Measurements from ENCODE around the gene SNTG2.

DNA sequence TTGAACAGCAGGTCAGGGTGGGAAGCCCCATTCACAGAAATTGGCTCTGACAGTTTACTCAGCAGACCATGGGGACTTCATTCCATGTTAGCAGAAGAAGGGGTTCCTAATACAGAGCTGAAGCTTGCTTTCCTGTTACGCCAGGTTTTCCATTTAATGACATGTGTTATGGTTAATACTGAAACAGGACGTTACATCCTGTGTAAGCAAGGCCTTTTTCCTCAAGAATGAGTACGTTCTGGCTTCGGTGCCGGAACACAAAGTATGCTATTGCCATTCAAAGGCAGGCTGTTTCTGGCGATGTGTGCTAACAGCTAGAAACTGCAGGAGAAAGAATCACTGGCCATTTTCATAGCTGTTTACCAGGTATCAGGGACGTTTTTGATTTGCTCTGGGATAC, 190.4 kb downstream of the SNTG2 start:
- TF ChIP-seq ARNT (IDR thresholded peaks at IDR 0.05) (no peak), GATAD2A (CRISPR knock-in tag; IDR thresholded peaks at IDR 0.05) (no peak), GABPA (IDR thresholded peaks at IDR 0.05; ENCODE audit: low read depth, low read length) (no peak), GABPA (CRISPR knock-in tag; IDR thresholded peaks at IDR 0.05; ENCODE audit: low read depth) (no peak), RAD21 (CRISPR knock-in tag; IDR thresholded peaks at IDR 0.05) (no peak), KLF15 (CRISPR knock-in tag; IDR thresholded peaks at IDR 0.05; ENCODE audit: borderline replicate concordance) (no peak), CCAR2 (optimal IDR thresholded peaks at IDR 0.05; ENCODE audit: low read depth, low read length) (no peak), FOSL1 (CRISPR knock-in tag; IDR thresholded peaks at IDR 0.05; ENCODE audit: borderline replicate concordance) (no peak), PTBP1 (IDR thresholded peaks at IDR 0.05; ENCODE audit: low read depth, low read length, poor library complexity, severe bottlenecking) (no peak), SALL1 (CRISPR knock-in tag; IDR thresholded peaks at IDR 0.05) (no peak), SOX5 (CRISPR knock-in tag; IDR thresholded peaks at IDR 0.05; ENCODE audit: borderline replicate concordance) (no peak), MYC (CRISPR knock-in tag; IDR thresholded peaks at IDR 0.05; ENCODE audit: borderline replicate concordance) (no peak), PAX8 (CRISPR knock-in tag; IDR thresholded peaks at IDR 0.05; ENCODE audit: borderline replicate concordance) (no peak)
- TF ChIP-seq, protein P1, sequence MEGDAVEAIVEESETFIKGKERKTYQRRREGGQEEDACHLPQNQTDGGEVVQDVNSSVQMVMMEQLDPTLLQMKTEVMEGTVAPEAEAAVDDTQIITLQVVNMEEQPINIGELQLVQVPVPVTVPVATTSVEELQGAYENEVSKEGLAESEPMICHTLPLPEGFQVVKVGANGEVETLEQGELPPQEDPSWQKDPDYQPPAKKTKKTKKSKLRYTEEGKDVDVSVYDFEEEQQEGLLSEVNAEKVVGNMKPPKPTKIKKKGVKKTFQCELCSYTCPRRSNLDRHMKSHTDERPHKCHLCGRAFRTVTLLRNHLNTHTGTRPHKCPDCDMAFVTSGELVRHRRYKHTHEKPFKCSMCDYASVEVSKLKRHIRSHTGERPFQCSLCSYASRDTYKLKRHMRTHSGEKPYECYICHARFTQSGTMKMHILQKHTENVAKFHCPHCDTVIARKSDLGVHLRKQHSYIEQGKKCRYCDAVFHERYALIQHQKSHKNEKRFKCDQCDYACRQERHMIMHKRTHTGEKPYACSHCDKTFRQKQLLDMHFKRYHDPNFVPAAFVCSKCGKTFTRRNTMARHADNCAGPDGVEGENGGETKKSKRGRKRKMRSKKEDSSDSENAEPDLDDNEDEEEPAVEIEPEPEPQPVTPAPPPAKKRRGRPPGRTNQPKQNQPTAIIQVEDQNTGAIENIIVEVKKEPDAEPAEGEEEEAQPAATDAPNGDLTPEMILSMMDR (CRISPR knock-in tag; IDR thresholded peaks at IDR 0.05), result no peak
